A549 (cell line): Measurements from ENCODE around the gene OLFML3. TPM values are rescaled to one million over a fixed set of nuclear protein-coding genes. Genes with fewer than 3 reads are reported as not detected.

Experiments
- polyA plus RNA-seq, 4 experiments: library from polyadenylated mRNA; depleted of rRNA in 3 of 4; stranded (reverse); fragments of >200 nt; fragmentation: RNase III in 1 of 4; extraction: RNeasy Plus Mini Kit Qiagen cat#74134 plus additional on column Dnase treatment in 1 of 4; gene quantifications; 2 replicates in 3 of 4; 3 replicates in 1 of 4; pipeline ENCODE4 v1.2.3, GENCODE V29; 2011 to 2017

The OLFML3 gene
- polyA plus RNA-seq, 2 of the 4 experiments (the other 2 are of a cell fraction), result 1.2 to 9.3 TPM

Other genes starting within 250 kb of the OLFML3 start
- gene PHTF1, start 220.0 kb upstream of the OLFML3 start, polyA plus RNA-seq (2011; rRNA removed), result 11.9 and 17.0 TPM in 2 replicates
- 13.7 to 17.1 TPM (median 15.8 TPM) in 3 replicates for gene PHTF1, start 220.0 kb upstream of the OLFML3 start, polyA plus RNA-seq (2017; fragmentation: RNase III; extraction: RNeasy Plus Mini Kit Qiagen cat#74134 plus additional on column Dnase treatment)
- 8.8 and 9.7 TPM in 2 replicates for gene RSBN1, start 167.0 kb upstream of the OLFML3 start, polyA plus RNA-seq (2011; rRNA removed)
- 2.9 to 3.0 TPM (median 2.9 TPM) in 3 replicates for gene RSBN1, start 167.0 kb upstream of the OLFML3 start, polyA plus RNA-seq (2017; fragmentation: RNase III; extraction: RNeasy Plus Mini Kit Qiagen cat#74134 plus additional on column Dnase treatment)
- gene PTPN22, start 107.8 kb upstream of the OLFML3 start, polyA plus RNA-seq (2011; rRNA removed), result not detected in 2 replicates
- not detected in 3 replicates for gene PTPN22, start 107.8 kb upstream of the OLFML3 start, polyA plus RNA-seq (2017; fragmentation: RNase III; extraction: RNeasy Plus Mini Kit Qiagen cat#74134 plus additional on column Dnase treatment)
- 2.3 and 3.1 TPM in 2 replicates for gene BCL2L15, start 91.9 kb upstream of the OLFML3 start, polyA plus RNA-seq (2011; rRNA removed)
- gene BCL2L15, start 91.9 kb upstream of the OLFML3 start, polyA plus RNA-seq (2017; fragmentation: RNase III; extraction: RNeasy Plus Mini Kit Qiagen cat#74134 plus additional on column Dnase treatment), result 0.79 to 2.1 TPM (median 0.87 TPM) in 3 replicates
- gene AP4B1, start 74.7 kb upstream of the OLFML3 start, polyA plus RNA-seq (2011; rRNA removed), result 11.9 and 12.0 TPM in 2 replicates
- gene AP4B1, start 74.7 kb upstream of the OLFML3 start, polyA plus RNA-seq (2017; fragmentation: RNase III; extraction: RNeasy Plus Mini Kit Qiagen cat#74134 plus additional on column Dnase treatment), result 9.2 to 9.4 TPM (median 9.2 TPM) in 3 replicates
- 4.8 and 6.3 TPM in 2 replicates for gene DCLRE1B, start 74.1 kb upstream of the OLFML3 start, polyA plus RNA-seq (2011; rRNA removed)
- gene DCLRE1B, start 74.1 kb upstream of the OLFML3 start, polyA plus RNA-seq (2017; fragmentation: RNase III; extraction: RNeasy Plus Mini Kit Qiagen cat#74134 plus additional on column Dnase treatment), result 5.5 to 6.4 TPM (median 5.7 TPM) in 3 replicates
- gene HIPK1, start 50.1 kb upstream of the OLFML3 start, polyA plus RNA-seq (2011; rRNA removed), result 27.4 and 35.9 TPM in 2 replicates
- 11.1 to 11.5 TPM (median 11.3 TPM) in 3 replicates for gene HIPK1, start 50.1 kb upstream of the OLFML3 start, polyA plus RNA-seq (2017; fragmentation: RNase III; extraction: RNeasy Plus Mini Kit Qiagen cat#74134 plus additional on column Dnase treatment)
- 0.57 and 0.70 TPM in 2 replicates for gene SYT6, start 174.4 kb downstream of the OLFML3 start, polyA plus RNA-seq (2011; rRNA removed)
- gene SYT6, start 174.4 kb downstream of the OLFML3 start, polyA plus RNA-seq (2017; fragmentation: RNase III; extraction: RNeasy Plus Mini Kit Qiagen cat#74134 plus additional on column Dnase treatment), result 0.49 to 1.1 TPM (median 0.60 TPM) in 3 replicates